Effector memory CD4-positive, alpha-beta T cell (primary cell): ENCODE measurements around the gene CHIT1.

Experiments used
- DNase-seq, 3 donors: peaks; one replicate each; pipeline ENCODE4 v3.0.0-alpha.2; 2020
- H3K27ac ChIP-seq: 2 replicates; pipeline ENCODE4 v1.7.0; 2013; ENCODE audit warnings: mild to moderate bottlenecking, low read length, moderate library complexity; ENCODE audit not compliant: insufficient read depth, poor library complexity, severe bottlenecking
- H3K27me3 ChIP-seq: replicated peaks from 2 replicates; pipeline ENCODE4 v1.7.0; 2013; ENCODE audit warnings: mild to moderate bottlenecking, low read length; ENCODE audit not compliant: insufficient read depth, control insufficient read depth, poor library complexity, severe bottlenecking
- H3K36me3 ChIP-seq: 2 replicates; pipeline ENCODE4 v1.7.0; 2013; ENCODE audit warnings: mild to moderate bottlenecking, low read length, moderate library complexity; ENCODE audit not compliant: control insufficient read depth, insufficient read depth
- H3K4me1 ChIP-seq: 2 replicates; pipeline ENCODE4 v1.7.0; 2013; ENCODE audit warnings: low read length, mild to moderate bottlenecking; ENCODE audit not compliant: control insufficient read depth, insufficient read depth, poor library complexity, severe bottlenecking
- H3K4me3 ChIP-seq: 2 replicates; pipeline ENCODE4 v1.7.0; 2013; ENCODE audit warnings: low read length, low read depth, mild to moderate bottlenecking; ENCODE audit not compliant: insufficient read depth, poor library complexity, severe bottlenecking
- H3K9me3 ChIP-seq: 2 replicates; pipeline ENCODE4 v1.7.0; 2013; ENCODE audit warnings: mild to moderate bottlenecking, low read length, moderate library complexity; ENCODE audit not compliant: control insufficient read depth

CHIT1 gene

GRCh38 chr1:203185061-203185461 is 44.4 kb downstream of the CHIT1 start:
- Histone ChIP-seq H3K27ac (no peak overlapping the region), H3K4me1 (no peaks in the 10 kb centered on the region), H3K27me3 (no peaks in the 10 kb centered on the region), H3K9me3 (no peaks in the 10 kb centered on the region), H3K36me3 (no peaks in the 10 kb centered on the region), H3K4me3 (no peak overlapping the region)
- DNase-seq = no peak

- no peak for DNase-seq
- H3K27me3 ChIP-seq = no peaks in the 10 kb centered on the region
- H3K4me1 ChIP-seq = no peaks in the 10 kb centered on the region
- H3K9me3 ChIP-seq = no peaks in the 10 kb centered on the region
- no peak overlapping the region for H3K27ac ChIP-seq
- no peak overlapping the region for H3K4me3 ChIP-seq
- H3K36me3 ChIP-seq = no peaks in the 10 kb centered on the region
These were observed 45.0 kb downstream of the CHIT1 start for GRCh38 chr1:203184467-203184866.

- no peak overlapping the region for H3K4me3 ChIP-seq
- H3K4me1 ChIP-seq = no peaks in the 10 kb centered on the region
These were observed 45.6 kb downstream of the CHIT1 start for GRCh38 chr1:203183828-203184227.

GRCh38 chr1:203182387-203182953 is 47.0 kb downstream of the CHIT1 start:
- Histone ChIP-seq H3K9me3 (no peaks in the 10 kb centered on the region), H3K36me3 (no peaks in the 10 kb centered on the region), H3K27ac (no peak overlapping the region), H3K27me3 (no peaks in the 10 kb centered on the region), H3K4me1 (no peaks in the 10 kb centered on the region), H3K4me3 (no peak overlapping the region)
- no peak for DNase-seq

More at GRCh38 chr1:203183828-203184227, 45.6 kb downstream of the CHIT1 start:
- no peak for DNase-seq
- Histone ChIP-seq H3K27me3 (no peaks in the 10 kb centered on the region), H3K36me3 (no peaks in the 10 kb centered on the region), H3K27ac (no peak overlapping the region), H3K9me3 (no peaks in the 10 kb centered on the region)

- Histone ChIP-seq H3K4me1 (no peaks in the 10 kb centered on the region), H3K27me3 (no peaks in the 10 kb centered on the region), H3K27ac (no peak overlapping the region)
These were observed 47.7 kb downstream of the CHIT1 start for GRCh38 chr1:203181586-203182386.

GRCh38 chr1:203180611-203181330 is 48.7 kb downstream of the CHIT1 start:
- Histone ChIP-seq H3K4me1 (no peaks in the 10 kb centered on the region), H3K27me3 (no peaks in the 10 kb centered on the region), H3K4me3 (no peak overlapping the region), H3K27ac (no peak overlapping the region), H3K36me3 (no peaks in the 10 kb centered on the region), H3K9me3 (no peaks in the 10 kb centered on the region)
- no peak for DNase-seq

More at GRCh38 chr1:203181586-203182386, 47.7 kb downstream of the CHIT1 start:
- Histone ChIP-seq H3K9me3 (no peaks in the 10 kb centered on the region), H3K4me3 (no peak overlapping the region), H3K36me3 (no peaks in the 10 kb centered on the region)
- no peak for DNase-seq

GRCh38 chr1:203179667-203180005 is 49.8 kb downstream of the CHIT1 start:
- Histone ChIP-seq H3K36me3 (no peaks in the 10 kb centered on the region), H3K4me1 (no peaks in the 10 kb centered on the region), H3K4me3 (no peak overlapping the region), H3K27ac (no peak overlapping the region), H3K27me3 (no peaks in the 10 kb centered on the region), H3K9me3 (no peaks in the 10 kb centered on the region)
- DNase-seq = no peak

GRCh38 chr1:203178821-203179666 is 50.4 kb downstream of the CHIT1 start:
- no peak overlapping the region for H3K27ac ChIP-seq
- H3K36me3 ChIP-seq = no peaks in the 10 kb centered on the region
- no peak for DNase-seq
- no peaks in the 10 kb centered on the region for H3K9me3 ChIP-seq
- no peak overlapping the region for H3K4me3 ChIP-seq
- H3K4me1 ChIP-seq = no peaks in the 10 kb centered on the region
- no peaks in the 10 kb centered on the region for H3K27me3 ChIP-seq

GRCh38 chr1:203178083-203178482 is 51.4 kb downstream of the CHIT1 start:
- no peaks in the 10 kb centered on the region for H3K9me3 ChIP-seq
- no peak for DNase-seq
- H3K27me3 ChIP-seq = no peaks in the 10 kb centered on the region
- H3K4me3 ChIP-seq = no peak overlapping the region
- no peaks in the 10 kb centered on the region for H3K36me3 ChIP-seq
- no peak overlapping the region for H3K27ac ChIP-seq
- H3K4me1 ChIP-seq = no peaks in the 10 kb centered on the region
